Measurements from ENCODE around the gene GYG1.

DNA sequence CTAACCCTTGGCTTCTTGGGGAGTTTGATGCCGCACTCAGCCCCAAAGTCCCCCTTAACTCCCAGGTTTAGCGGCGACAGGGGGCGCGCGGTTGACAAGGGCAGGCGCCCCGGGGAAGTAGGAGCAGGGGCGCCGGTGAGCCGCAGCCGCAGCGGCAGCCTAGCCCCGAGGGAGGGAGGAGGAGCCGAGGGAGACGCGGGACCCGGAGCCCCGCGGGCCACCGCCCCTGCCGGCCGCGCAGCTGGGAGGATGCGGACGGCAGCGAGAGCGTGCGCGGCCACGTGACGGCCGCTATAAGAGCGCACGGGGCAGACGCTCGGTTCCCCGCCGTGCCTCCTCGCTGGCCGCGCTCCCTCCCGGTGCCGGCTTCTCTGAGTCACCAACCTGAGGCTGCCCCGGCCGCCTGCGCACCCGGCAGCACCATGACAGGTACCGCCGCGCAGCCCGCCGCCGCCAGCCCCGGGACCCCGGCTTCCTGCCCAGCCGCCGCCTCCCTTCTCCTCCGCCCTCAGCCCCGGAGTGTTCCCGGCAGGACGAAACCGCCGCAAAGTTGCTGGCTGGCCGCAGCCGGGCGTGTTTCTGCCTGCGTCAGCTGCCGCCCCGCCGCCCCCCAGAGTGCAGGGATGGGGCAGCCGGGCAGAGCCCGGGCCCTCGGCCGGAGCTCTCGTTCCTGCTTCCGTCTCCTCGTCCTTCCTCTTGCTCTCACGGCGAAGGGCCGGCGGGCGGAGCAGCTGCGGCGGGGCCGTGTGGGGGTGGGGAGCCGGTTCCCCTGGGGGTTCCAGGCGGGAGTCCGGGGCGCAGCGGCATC lies at the start of gene GYG1:
- TF ChIP-seq, protein P1, sequence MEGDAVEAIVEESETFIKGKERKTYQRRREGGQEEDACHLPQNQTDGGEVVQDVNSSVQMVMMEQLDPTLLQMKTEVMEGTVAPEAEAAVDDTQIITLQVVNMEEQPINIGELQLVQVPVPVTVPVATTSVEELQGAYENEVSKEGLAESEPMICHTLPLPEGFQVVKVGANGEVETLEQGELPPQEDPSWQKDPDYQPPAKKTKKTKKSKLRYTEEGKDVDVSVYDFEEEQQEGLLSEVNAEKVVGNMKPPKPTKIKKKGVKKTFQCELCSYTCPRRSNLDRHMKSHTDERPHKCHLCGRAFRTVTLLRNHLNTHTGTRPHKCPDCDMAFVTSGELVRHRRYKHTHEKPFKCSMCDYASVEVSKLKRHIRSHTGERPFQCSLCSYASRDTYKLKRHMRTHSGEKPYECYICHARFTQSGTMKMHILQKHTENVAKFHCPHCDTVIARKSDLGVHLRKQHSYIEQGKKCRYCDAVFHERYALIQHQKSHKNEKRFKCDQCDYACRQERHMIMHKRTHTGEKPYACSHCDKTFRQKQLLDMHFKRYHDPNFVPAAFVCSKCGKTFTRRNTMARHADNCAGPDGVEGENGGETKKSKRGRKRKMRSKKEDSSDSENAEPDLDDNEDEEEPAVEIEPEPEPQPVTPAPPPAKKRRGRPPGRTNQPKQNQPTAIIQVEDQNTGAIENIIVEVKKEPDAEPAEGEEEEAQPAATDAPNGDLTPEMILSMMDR (IDR thresholded peaks at IDR 0.05; ENCODE audit: low read depth, low read length), result peak; percentile 72
- TF ChIP-seq EZH2phosphoT487 (IDR thresholded peaks at IDR 0.05; ENCODE audit: low read depth), result no peak

Measured in OCI-LY3 (cell line).